HepG2 (cell line): ENCODE measurements around the gene ZBTB46. TPM values are rescaled to one million over a fixed set of nuclear protein-coding genes. Genes with fewer than 3 reads are reported as not detected.

ENCODE experiments used
- ARID4A ChIP-seq: sonication (generic); formaldehyde crosslinking; IDR thresholded peaks from 2 replicates; pipeline ENCODE4 v1.5.0; 2020; ENCODE audit warnings: mild to moderate bottlenecking, missing genetic modification reagents, borderline replicate concordance
- CAMTA2 ChIP-seq: sonication (generic); formaldehyde crosslinking; IDR thresholded peaks from 2 replicates; pipeline ENCODE4 v1.4.0; 2020; ENCODE audit warnings: mild to moderate bottlenecking, missing genetic modification reagents, borderline replicate concordance
- E2F2 ChIP-seq: sonication (generic); formaldehyde crosslinking; IDR thresholded peaks from 2 replicates; pipeline ENCODE4 v1.4.0; 2020; ENCODE audit warnings: missing genetic modification reagents, borderline replicate concordance
- GTF2F1 ChIP-seq: fragments of 150-350 bp; IDR thresholded peaks from 2 replicates; pipeline ENCODE4 v1.6.1; 2014; ENCODE audit warnings: low read length
- HNF4G ChIP-seq, 2 experiments: sonication (generic) in 1 of 2; formaldehyde crosslinking in 1 of 2; IDR thresholded peaks; 2 replicates each; pipeline versions ENCODE4 v1.4.0 to v1.6.1; 2011 to 2020; ENCODE audit warnings: borderline replicate concordance in 2 of 2, low read depth in 2 of 2, mild to moderate bottlenecking in 2 of 2, low read length in 1 of 2, missing genetic modification reagents in 1 of 2, moderate library complexity in 1 of 2
- NONO ChIP-seq, 2 experiments: fragments of 450-650 bp in 1 of 2; sonication (generic) in 1 of 2; formaldehyde crosslinking in 1 of 2; IDR thresholded peaks in 1 of 2; conservative IDR thresholded peaks in 1 of 2; 2 replicates each; pipeline versions ENCODE4 v1.6.1 to v1.8.0; 2017 to 2022; ENCODE audit warnings: mild to moderate bottlenecking in 1 of 2, missing genetic modification reagents in 1 of 2, moderate library complexity in 1 of 2
- PCBP1 ChIP-seq: fragments of 200-400 bp; formaldehyde crosslinking; IDR thresholded peaks from 2 replicates; pipeline ENCODE4 v1.6.1; 2017; ENCODE audit warnings: mild to moderate bottlenecking, low read depth, low read length, borderline replicate concordance
- POLR2AphosphoS5 ChIP-seq: IDR thresholded peaks from 2 replicates; pipeline ENCODE4 v1.6.1; 2012; ENCODE audit warnings: low read depth, low read length
- POLR2G ChIP-seq: fragments of 200-400 bp; formaldehyde crosslinking; IDR thresholded peaks from 2 replicates; pipeline ENCODE4 v1.6.1; 2018; ENCODE audit warnings: mild to moderate bottlenecking, low read depth, low read length, moderate library complexity
- TEAD3 ChIP-seq: optimal IDR thresholded peaks from 2 replicates; pipeline ENCODE3; 2016; ENCODE audit warnings: borderline replicate concordance
- TFE3 ChIP-seq: IDR thresholded peaks from 2 replicates; pipeline ENCODE4 v1.6.1; 2016
- ZNF224 ChIP-seq: sonication (generic); formaldehyde crosslinking; IDR thresholded peaks from 2 replicates; pipeline ENCODE4 v1.5.0; 2020; ENCODE audit warnings: mild to moderate bottlenecking, missing genetic modification reagents
- ZNF816 ChIP-seq: sonication (generic); formaldehyde crosslinking; IDR thresholded peaks from 2 replicates; pipeline ENCODE4 v1.8.0; 2022; ENCODE audit warnings: missing genetic modification reagents, mild to moderate bottlenecking, borderline replicate concordance
- polyA plus RNA-seq, 8 experiments: library from polyadenylated mRNA; depleted of rRNA in 3 of 8; stranded (reverse) in 7 of 8; unstranded in 1 of 8; fragments of >200 nt; fragmentation: Illumina TruSeq in 4 of 8; extraction: Trizol in 4 of 8; gene quantifications; 2 replicates each; pipeline versions ENCODE4 v1.2.1 to v1.2.3, GENCODE V29; 2011 to 2016; ENCODE audit warnings: low read depth in 4 of 8, missing spikeins in 1 of 8, mixed read lengths in 1 of 8; ENCODE audit not compliant: insufficient read depth in 1 of 8
- total RNA-seq, 5 experiments: library from RNA; depleted of rRNA; stranded (reverse); fragments of >200 nt; fragmentation: Illumina TruSeq; extraction: Trizol; gene quantifications; 2 replicates each; pipeline ENCODE4 v1.2.3, GENCODE V29; 2016; ENCODE audit warnings: low read depth in 1 of 5
- TF ChIP-seq, protein P1 (sequence below): sonication (generic); formaldehyde crosslinking; IDR thresholded peaks from 2 replicates; pipeline ENCODE4 v1.5.0; 2020; ENCODE audit warnings: missing genetic modification reagents
- TF ChIP-seq, protein P2 (sequence below): sonication (generic); formaldehyde crosslinking; IDR thresholded peaks from 2 replicates; pipeline ENCODE4 v1.5.1; 2020; ENCODE audit warnings: mild to moderate bottlenecking, missing genetic modification reagents, borderline replicate concordance

The ZBTB46 gene
- total and polyA plus RNA-seq, 2 of the 13 experiments (the other 11 are each of a cell fraction or from before 2014, with no cell fraction given): 1.6 to 13.5 TPM

DNA sequence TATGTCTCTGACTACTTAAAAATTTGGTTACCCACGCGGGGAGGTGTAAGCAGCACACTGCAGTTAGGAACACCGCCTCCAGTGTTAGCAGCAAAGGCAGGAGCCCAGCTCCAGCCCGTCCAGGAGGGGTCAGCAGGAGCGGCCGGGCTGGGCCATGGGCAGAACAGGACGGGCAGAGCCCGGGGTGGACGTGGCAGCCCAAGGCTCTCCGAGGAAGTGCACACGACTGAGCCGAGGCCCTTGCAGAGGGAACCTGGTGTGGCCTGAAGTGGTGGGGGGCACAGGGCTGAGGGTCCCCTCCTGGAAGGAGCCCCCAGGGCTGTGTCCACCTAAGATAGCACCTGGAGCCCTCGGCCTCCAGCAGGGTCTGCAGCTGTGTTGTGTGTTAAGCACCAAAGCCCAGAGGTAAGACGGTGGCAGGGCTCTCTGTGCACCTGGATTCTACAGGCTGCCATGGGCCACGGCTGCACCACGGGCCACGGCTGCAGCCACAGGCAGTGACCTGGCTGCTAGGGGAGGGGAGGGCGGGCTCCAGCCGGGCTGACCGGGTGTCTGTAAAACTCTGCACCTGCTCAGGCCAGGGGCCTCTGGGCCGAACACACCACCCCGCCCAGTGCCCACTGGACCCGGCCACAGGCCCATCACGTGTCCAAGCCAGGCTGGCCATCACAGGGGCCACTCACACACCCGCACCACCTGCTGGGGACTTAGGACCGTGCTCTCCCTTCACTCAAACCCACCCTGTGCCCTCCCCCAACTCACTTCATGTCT is 84.9 kb downstream of the ZBTB46 start (continued):
- TF ChIP-seq POLR2G: peak; percentile 57; the same call in 1 of the 2 replicates
- TF ChIP-seq, protein P1, sequence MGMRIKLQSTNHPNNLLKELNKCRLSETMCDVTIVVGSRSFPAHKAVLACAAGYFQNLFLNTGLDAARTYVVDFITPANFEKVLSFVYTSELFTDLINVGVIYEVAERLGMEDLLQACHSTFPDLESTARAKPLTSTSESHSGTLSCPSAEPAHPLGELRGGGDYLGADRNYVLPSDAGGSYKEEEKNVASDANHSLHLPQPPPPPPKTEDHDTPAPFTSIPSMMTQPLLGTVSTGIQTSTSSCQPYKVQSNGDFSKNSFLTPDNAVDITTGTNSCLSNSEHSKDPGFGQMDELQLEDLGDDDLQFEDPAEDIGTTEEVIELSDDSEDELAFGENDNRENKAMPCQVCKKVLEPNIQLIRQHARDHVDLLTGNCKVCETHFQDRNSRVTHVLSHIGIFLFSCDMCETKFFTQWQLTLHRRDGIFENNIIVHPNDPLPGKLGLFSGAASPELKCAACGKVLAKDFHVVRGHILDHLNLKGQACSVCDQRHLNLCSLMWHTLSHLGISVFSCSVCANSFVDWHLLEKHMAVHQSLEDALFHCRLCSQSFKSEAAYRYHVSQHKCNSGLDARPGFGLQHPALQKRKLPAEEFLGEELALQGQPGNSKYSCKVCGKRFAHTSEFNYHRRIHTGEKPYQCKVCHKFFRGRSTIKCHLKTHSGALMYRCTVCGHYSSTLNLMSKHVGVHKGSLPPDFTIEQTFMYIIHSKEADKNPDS (CRISPR knock-in tag): peak; percentile 51; the same call in 1 of the 2 replicates
- 0 out of 2 replicates have a peak, but pooled peaks have one; percentile 13 for TF ChIP-seq TFE3 (CRISPR knock-in tag)
- TF ChIP-seq TEAD3 (CRISPR knock-in tag): no peak
- TF ChIP-seq CAMTA2 (CRISPR knock-in tag): 0 out of 2 replicates have a peak, but pooled peaks have one; percentile 8
- TF ChIP-seq ZNF816 (CRISPR knock-in tag): no peak
- TF ChIP-seq ZNF224: 0 out of 2 replicates have a peak, but pooled peaks have one; percentile 56
- no peak for TF ChIP-seq NONO (IDR thresholded peaks at IDR 0.05)
- peak; percentile 56; the same call in 1 of the 2 replicates for TF ChIP-seq NONO (CRISPR knock-in tag; conservative IDR thresholded peaks at IDR 0.05)
- no peak for TF ChIP-seq GTF2F1
- TF ChIP-seq PCBP1: peak; percentile 92; the same call in 1 of the 2 replicates
- peak; percentile 36; the same call in 1 of the 2 replicates for TF ChIP-seq POLR2AphosphoS5
- TF ChIP-seq E2F2: no peak
- TF ChIP-seq ARID4A (CRISPR knock-in tag): peak; percentile 33; the same call in 1 of the 2 replicates
- TF ChIP-seq, protein P2, sequence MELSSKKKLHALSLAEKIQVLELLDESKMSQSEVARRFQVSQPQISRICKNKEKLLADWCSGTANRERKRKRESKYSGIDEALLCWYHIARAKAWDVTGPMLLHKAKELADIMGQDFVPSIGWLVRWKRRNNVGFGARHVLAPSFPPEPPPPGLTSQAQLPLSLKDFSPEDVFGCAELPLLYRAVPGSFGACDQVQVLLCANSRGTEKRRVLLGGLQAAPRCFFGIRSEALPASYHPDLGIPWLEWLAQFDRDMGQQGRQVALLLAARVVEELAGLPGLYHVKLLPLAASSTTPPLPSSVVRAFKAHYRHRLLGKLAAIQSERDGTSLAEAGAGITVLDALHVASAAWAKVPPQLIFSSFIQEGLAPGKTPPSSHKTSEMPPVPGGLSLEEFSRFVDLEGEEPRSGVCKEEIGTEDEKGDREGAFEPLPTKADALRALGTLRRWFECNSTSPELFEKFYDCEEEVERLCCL: no peak
- TF ChIP-seq HNF4G (IDR thresholded peaks at IDR 0.05; ENCODE audit: borderline replicate concordance, low read depth, low read length): 0 out of 2 replicates have a peak, but pooled peaks have one; percentile 29
- TF ChIP-seq HNF4G (CRISPR knock-in tag; IDR thresholded peaks at IDR 0.05; ENCODE audit: borderline replicate concordance, low read depth): no peak
